ENCODE results near the gene APC.
A peak's percentile ranks its signal among the peaks of the same experiment; 100 is the strongest.

Gene APC

DNA sequence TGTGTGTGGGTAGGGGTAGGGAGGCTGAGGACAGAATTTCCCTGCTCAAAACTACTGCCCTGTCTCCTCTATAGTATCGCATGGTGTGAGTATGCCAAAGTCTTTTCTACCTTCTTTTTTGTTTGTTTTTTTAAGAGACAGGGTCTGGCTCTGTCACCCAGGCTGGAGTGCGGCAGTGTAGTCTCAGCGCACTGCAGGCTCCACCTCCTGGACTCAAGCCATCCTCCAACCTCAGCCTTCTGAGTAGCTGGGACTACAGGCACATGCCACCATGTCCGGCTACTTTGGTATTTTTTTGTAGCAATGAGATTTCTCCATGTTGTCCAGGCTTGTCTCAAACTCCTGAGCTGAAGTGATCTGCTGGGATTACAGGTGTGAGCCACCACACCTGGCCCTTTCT, 125.9 kb downstream of the APC start:
- FAIRE-seq = no peak
- no peak for TF ChIP-seq POLR2AphosphoS5 (IDR thresholded peaks at IDR 0.05; ENCODE audit: low read depth, low read length)
- TF ChIP-seq TAF1 (IDR thresholded peaks at IDR 0.05; ENCODE audit: borderline replicate concordance, low read depth, low read length) = no peak
- TF ChIP-seq POLR2A (IDR thresholded peaks at IDR 0.05; ENCODE audit: low read depth, low read length) = no peak
- DNase-seq (ENCODE audit: insufficient read length) = no peak

- DNase-seq (ENCODE audit: insufficient read length) (no peak), FAIRE-seq (no peak)
- TF ChIP-seq POLR2A (IDR thresholded peaks at IDR 0.05; ENCODE audit: low read depth, low read length) (no peak), TAF1 (IDR thresholded peaks at IDR 0.05; ENCODE audit: borderline replicate concordance, low read depth, low read length) (no peak), POLR2AphosphoS5 (IDR thresholded peaks at IDR 0.05; ENCODE audit: low read depth, low read length) (no peak)
Measured at GRCh38 chr5:112865128-112865527, 127.4 kb downstream of the APC start.

GRCh38 chr5:112866739-112867138, 129.1 kb downstream of the APC start:
- DNase-seq (ENCODE audit: insufficient read length) (no peak), FAIRE-seq (no peak)
- TF ChIP-seq POLR2A (IDR thresholded peaks at IDR 0.05; ENCODE audit: low read depth, low read length) (no peak), TAF1 (IDR thresholded peaks at IDR 0.05; ENCODE audit: borderline replicate concordance, low read depth, low read length) (no peak), POLR2AphosphoS5 (IDR thresholded peaks at IDR 0.05; ENCODE audit: low read depth, low read length) (no peak)

DNA sequence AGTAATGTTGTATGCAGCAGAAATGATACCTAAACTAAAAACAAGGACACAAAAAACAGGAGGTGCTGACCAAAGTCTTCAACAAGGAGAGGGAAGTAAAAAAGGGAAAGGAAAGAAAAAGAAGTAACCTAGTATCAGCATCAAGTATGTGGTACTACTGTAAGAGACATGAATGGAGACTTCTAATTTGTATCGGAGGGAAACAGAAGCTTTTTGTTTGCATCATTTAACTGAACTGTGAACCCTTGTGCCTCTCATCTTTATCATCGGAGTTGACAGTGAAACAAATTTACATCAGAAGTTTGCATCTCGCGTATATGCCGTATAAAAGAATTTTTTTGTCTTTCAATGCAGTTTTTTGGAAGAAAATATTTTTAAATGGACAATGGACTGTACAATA, 129.7 kb downstream of the APC start:
- DNase-seq (ENCODE audit: insufficient read length) (no peak), FAIRE-seq (no peak)
- no peak for TF ChIP-seq POLR2A (IDR thresholded peaks at IDR 0.05; ENCODE audit: low read depth, low read length)
- TF ChIP-seq POLR2AphosphoS5 (IDR thresholded peaks at IDR 0.05; ENCODE audit: low read depth, low read length) = no peak
- TF ChIP-seq TAF1 (IDR thresholded peaks at IDR 0.05; ENCODE audit: borderline replicate concordance, low read depth, low read length) = no peak

- DNase-seq (ENCODE audit: insufficient read length) (peak; percentile 6), FAIRE-seq (peak; percentile 24)
- TF ChIP-seq TAF1 (IDR thresholded peaks at IDR 0.05; ENCODE audit: borderline replicate concordance, low read depth, low read length) (no peak), POLR2AphosphoS5 (IDR thresholded peaks at IDR 0.05; ENCODE audit: low read depth, low read length) (0 out of 2 replicates have a peak, but pooled peaks have one; percentile 9)
Measured at GRCh38 chr5:112869948-112870347, 132.3 kb downstream of the APC start.

DNA sequence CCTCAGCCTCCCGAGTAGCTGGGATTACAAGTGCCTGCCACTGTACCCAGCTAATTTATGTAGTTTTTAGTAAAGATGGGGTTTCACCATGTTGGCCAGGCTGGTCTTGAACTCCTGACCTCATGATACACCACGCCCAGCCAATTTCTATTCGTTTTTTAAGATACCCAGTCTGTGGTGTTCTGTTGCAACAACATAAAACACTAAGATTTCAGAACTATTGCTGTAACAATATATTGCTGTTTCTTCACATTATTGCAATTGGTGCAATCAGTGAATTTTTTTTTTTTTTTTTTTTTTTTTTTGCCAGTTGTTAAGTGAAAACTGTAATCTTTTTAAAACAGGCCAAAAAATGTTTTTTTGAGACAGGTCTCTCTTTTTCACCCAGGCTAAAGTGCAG, 133.3 kb downstream of the APC start:
- no peak for DNase-seq (ENCODE audit: insufficient read length)
- no peak for FAIRE-seq
- TF ChIP-seq POLR2A (IDR thresholded peaks at IDR 0.05; ENCODE audit: low read depth, low read length) (no peak), POLR2AphosphoS5 (IDR thresholded peaks at IDR 0.05; ENCODE audit: low read depth, low read length) (no peak), TAF1 (IDR thresholded peaks at IDR 0.05; ENCODE audit: borderline replicate concordance, low read depth, low read length) (no peak)

- no peak for FAIRE-seq
- DNase-seq (ENCODE audit: insufficient read length) = no peak
- TF ChIP-seq TAF1 (IDR thresholded peaks at IDR 0.05; ENCODE audit: borderline replicate concordance, low read depth, low read length) = no peak
- no peak for TF ChIP-seq POLR2A (IDR thresholded peaks at IDR 0.05; ENCODE audit: low read depth, low read length)
- TF ChIP-seq POLR2AphosphoS5 (IDR thresholded peaks at IDR 0.05; ENCODE audit: low read depth, low read length) = no peak
Measured at GRCh38 chr5:112876362-112876761, 138.7 kb downstream of the APC start.

DNA sequence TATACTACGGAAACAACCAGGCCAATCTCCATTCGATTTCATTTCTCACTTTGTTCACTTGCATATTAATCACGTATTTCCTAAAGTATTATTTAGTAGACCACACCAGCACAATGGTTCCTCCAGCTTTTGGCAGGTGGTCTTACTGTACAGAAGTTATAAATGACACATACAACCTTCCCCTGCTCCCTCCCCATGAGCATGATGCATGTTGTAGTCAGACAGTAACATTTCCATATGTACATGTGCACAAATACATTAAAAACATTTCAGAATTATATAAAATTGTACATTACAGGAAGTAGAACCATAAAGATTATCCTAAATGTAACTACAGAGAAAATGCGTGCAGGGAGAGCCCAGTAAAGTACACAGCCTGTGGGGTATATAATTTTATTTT, 140.4 kb downstream of the APC start:
- TF ChIP-seq POLR2A (IDR thresholded peaks at IDR 0.05; ENCODE audit: low read depth, low read length) (no peak), POLR2AphosphoS5 (IDR thresholded peaks at IDR 0.05; ENCODE audit: low read depth, low read length) (no peak), TAF1 (IDR thresholded peaks at IDR 0.05; ENCODE audit: borderline replicate concordance, low read depth, low read length) (no peak)
- no peak for FAIRE-seq
- DNase-seq (ENCODE audit: insufficient read length) = no peak

GRCh38 chr5:112878760-112879159, 141.1 kb downstream of the APC start:
- DNase-seq (ENCODE audit: insufficient read length) (no peak), FAIRE-seq (no peak)

DNA sequence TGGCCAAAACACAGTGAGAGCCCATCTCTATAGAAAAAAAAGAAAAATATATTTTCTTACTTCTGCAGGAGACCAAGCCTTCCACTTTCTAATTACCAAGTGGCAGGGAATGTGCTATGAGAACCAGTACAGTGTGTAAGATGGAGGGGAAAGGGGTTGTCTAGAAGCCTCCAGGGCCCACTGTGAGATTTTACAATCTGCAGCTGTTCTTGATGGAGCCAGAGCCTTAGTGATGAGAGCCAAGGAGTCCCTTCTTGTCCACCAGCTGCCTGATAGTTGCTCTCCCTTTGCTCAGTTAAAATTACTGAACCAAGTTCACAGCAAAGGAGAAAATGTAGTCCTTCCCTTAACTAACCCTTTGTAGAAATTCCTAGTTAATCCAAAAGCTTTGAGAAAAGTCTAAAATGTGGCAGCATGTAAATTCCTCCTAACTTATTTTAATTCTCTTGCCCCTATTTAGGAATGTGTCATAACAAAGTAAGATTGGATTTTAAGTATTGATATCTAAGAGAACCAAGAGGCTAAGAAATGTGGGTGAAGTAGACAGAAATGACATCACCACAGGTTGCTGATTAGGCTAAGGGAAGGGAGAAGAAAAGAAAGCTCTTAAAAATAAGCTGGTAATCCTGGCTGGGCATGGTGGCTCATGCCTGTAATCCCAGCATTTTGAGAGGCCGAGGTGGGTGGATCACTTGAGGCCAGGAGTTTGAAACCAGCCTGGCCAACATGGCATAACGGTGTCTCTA, 142.7 kb downstream of the APC start:
- no peak for FAIRE-seq

More at GRCh38 chr5:112878760-112879159, 141.1 kb downstream of the APC start:
- TF ChIP-seq POLR2AphosphoS5 (IDR thresholded peaks at IDR 0.05; ENCODE audit: low read depth, low read length) (no peak), POLR2A (IDR thresholded peaks at IDR 0.05; ENCODE audit: low read depth, low read length) (no peak), TAF1 (IDR thresholded peaks at IDR 0.05; ENCODE audit: borderline replicate concordance, low read depth, low read length) (no peak)

DNA sequence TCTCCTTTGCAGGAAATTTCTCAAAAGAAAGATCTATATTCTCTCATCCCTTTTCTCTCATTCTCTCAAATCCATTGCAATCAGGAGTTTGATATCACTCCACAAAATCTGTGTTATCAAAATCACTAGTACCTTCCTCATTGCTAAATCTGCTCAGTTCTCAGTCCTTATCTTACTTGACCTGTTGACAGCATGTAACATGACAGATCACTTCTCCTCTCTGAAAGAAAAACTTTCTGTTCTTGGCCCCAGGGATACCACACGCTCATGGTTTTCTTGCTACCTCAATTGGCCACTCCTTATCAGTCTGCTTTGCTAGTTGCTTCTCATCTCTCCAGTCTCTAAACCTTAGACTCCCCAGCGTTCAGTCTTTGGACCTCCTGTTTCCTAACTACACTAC, 145.5 kb downstream of the APC start:
- no peak for FAIRE-seq

More for the DNA sequence above, 142.7 kb downstream of the APC start:
- no peak for TF ChIP-seq TAF1 (IDR thresholded peaks at IDR 0.05; ENCODE audit: borderline replicate concordance, low read depth, low read length)
- no peak for TF ChIP-seq POLR2A (IDR thresholded peaks at IDR 0.05; ENCODE audit: low read depth, low read length)
- no peak for TF ChIP-seq POLR2AphosphoS5 (IDR thresholded peaks at IDR 0.05; ENCODE audit: low read depth, low read length)
- no peak for DNase-seq (ENCODE audit: insufficient read length)

GRCh38 chr5:112885001-112885400, 147.3 kb downstream of the APC start:
- FAIRE-seq (no peak), DNase-seq (ENCODE audit: insufficient read length) (no peak)
- TF ChIP-seq POLR2A (IDR thresholded peaks at IDR 0.05; ENCODE audit: low read depth, low read length) (no peak), TAF1 (IDR thresholded peaks at IDR 0.05; ENCODE audit: borderline replicate concordance, low read depth, low read length) (no peak)

More for the DNA sequence above, 145.5 kb downstream of the APC start:
- TF ChIP-seq TAF1 (IDR thresholded peaks at IDR 0.05; ENCODE audit: borderline replicate concordance, low read depth, low read length) (no peak), POLR2AphosphoS5 (IDR thresholded peaks at IDR 0.05; ENCODE audit: low read depth, low read length) (no peak), POLR2A (IDR thresholded peaks at IDR 0.05; ENCODE audit: low read depth, low read length) (no peak)
- DNase-seq (ENCODE audit: insufficient read length) = no peak
